Activated T-cell treated with anti-CD3 and anti-CD28 coated beads for 48 hours (primary cell): Measurements from ENCODE around the gene EDNRB.
"Not testable (repeated sequence)": the region's sequence is repeated elsewhere in the genome, so short reads cannot be mapped to it uniquely, and the experiment has no call there.

Experiments used
- DNase-seq: peaks from one replicate; pipeline ENCODE4 v3.0.0-alpha.2; 2020; ENCODE audit warnings: low read depth

Gene EDNRB

DNA sequence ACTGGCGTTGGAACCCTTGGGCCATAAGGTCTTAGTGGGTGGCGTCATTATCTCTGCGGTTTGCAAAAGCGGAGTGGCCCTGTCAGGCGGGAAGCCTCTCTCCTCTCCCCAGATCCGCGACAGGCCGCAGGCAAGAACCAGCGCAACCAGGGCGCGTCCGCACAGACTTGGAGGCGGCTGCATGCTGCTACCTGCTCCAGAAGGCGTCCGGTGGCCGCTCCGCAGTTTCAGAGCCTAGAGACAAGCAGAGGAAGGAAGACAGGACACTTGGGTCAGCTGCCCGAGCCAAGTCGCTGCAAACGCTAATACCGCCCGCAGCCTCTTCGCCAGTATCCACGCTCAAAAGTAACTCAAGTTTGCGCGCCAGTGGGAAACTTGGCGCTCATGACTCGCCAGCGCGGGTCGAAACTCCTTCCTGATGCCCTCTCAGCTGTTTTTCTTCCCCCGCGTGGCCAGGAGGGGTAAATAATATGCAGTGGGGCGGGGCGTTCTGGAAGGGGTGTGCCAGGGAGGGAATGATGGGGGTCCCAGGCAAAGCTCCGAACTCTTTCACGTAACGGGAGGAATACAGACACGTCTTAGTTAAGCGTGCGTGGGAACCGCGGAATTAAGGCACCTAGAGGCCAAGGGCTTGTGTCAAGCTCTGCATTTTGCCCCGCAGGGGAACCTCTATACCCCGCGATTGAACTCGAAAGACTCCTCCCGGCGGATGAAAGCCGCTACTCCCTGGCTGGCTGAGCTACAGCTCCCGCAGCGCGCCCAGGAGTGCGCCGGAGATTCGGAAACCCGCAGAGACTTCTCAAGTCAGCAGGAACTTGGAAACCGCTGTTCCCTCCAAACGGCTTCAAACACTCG lies at the start of gene EDNRB:
Gene EDNRB, minus strand, starts transcription at position 441 of the 855 bp plus-strand sequence. Its CDS starts 258 bp downstream, at position 183.
- no peak for DNase-seq

DNA sequence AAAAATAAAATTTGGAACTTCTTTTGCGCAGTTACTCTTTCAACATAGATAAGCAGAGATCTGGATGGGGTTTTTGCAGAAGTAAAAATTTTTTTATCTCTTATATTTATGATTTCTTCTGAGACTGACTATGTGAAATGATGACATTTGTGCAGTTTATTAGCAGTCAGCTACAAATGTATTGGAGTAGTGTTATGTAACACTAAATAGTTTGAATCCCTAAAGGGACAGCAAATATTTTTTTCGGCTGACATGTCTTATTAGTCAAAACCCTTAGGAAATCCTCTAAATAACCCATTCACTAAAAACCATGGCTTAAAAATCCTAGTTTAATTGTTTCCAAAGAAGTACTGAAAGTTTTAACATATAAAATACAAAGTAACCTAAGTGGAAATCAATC lies 48.0 kb upstream of the EDNRB start:
- no peak for DNase-seq

DNA sequence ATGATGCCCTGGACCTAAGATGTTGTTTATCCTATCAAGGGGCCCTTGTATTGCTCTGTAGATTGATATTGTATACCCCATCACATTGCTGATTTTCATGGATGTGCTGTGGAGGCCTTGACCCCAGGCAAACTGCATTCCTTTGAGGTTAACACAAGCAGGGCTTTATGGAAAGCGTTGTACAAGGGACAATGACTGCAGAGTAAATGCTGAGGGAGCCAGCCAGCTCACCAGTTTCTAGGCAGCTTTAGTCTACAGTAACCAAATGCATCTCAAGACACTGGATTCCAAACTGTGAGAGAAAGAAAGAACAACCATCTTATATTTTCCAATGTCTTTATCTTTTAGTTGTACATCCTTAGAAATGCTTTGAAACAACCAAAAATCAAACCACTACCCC lies 34.1 kb upstream of the EDNRB start:
- DNase-seq: no peak

DNA sequence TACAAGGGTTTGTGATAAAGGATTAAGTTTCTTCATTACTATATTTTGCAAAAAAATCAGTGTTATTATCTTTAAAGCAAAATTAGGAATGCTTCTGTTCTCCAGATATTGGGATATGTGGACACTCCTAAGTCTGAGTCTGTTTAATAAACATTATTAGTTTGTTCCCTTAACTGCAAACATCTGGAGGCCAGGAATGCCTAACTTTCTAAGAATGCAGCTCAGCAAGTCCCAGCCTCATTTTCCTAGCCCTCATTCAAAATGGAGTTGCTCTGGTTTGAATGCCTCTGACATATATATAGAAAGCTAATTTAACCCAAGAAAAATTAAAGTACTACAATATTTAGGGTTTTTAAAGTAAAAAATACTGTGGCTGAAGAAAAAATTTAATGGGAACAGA lies 33.6 kb upstream of the EDNRB start:
- DNase-seq: no peak

DNA sequence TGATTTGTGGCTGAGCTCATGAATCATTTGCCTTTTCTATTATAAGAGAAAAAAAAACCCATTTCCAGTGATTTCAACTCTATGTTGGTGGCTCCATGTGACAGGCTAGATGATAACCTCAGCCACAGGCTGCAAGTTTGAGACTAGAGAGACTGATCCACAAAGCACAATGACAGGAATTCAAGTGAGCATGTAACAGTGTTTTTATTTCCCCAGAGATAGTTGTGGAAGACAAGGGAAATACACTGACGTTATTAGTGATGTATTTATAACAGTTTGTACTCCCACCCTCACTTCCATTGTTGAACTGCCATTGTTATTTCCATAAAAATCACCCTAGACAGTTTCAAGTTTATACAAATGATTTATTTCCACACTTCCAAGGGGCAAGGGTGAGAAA lies 27.9 kb upstream of the EDNRB start:
- no peak for DNase-seq

DNA sequence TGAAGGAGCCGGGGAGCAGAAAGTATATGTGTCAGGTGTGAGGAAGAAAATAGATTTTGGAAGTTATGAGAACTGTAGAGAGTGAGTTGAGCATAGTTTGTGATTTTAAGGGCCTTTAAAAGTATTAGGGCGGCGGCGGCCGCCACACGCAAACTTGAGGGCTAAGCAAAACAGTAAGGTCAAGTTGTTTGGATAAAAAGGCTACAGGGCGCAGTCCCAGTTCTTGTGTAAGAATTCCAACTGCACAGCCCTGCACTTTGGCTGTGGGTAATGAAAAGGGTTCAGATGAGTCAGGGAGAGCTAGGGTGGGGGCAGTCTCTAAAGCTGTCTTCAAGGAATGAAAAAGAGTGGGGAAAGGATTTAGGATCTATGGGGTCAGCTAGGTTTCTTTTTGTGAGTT lies 16.4 kb upstream of the EDNRB start:
- DNase-seq: not testable (repeated sequence)

DNA sequence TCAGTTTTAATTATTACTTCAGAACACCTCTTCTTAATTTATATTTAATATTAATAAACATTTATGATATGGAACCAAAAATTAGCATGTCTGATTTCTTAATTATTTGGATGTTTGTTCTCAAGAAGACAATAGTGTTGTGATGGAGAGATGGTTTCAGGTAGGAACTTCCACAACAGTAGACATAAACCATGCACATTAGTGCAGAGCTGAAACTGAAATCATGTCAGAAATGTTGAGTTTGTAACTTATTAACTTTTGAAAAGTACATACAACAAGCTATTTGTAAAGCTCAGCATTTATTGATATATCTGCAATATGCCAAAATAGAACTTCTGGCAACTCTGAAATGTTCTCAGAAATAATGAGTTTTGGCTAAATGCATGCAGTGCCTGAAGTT lies 11.8 kb upstream of the EDNRB start:
- DNase-seq: no peak

DNA sequence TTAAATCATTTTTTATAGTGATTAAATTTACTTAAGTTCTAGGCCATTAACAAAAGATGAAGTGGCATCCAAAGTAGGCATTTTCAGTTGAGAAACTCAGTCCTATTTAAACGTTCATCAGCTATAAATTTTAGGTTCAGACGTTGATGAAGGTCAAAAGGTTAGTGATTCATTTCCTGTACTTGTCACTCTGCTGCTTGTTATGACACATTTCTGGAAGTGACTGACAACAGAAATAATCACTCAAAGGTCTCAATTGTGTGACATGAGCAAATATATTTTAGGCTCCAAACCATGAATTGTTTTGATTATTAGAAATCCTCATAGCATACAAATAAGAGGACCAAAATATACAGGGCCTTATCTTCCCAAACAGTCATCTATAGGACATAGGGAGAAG lies 10.3 kb upstream of the EDNRB start:
- DNase-seq: no peak

DNA sequence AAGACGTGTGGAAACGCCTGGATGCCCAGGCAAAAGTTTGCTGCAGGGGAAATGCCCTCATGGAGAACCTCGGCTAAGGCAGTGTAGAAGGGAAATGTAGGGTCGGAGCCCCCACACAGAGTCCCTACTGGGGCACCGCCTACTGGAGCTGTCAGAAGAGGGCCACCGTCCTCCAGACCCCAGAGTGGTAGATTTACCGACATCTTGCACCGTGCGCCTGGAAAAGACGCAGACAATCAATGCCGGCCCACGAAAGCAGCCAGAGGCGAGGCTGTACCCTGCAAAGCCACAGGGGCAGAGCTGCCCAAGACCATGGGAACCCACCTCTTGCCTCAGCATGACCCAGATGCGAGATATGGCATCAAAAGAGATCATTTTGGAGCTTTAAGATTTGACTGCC lies 7.0 kb upstream of the EDNRB start:
- DNase-seq: no peak

DNA sequence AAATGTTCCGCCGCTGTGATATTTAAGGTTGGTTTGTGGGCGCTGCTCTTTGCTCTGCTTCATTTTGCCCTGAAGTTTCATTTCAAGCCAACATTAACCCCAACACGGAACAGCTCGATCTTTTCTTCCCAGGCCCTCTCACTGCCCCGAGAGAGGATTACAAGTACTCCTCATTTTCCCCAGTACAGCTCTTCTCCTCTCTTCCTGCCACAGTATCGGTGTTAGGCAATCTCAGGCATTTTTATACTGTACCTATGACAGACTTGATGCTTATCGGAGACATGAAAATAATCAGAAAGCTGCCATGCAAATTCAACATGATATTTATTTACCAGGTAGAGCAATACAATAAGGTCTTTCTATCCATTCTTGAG lies 1.3 kb upstream of the EDNRB start:
- DNase-seq: no peak

DNA sequence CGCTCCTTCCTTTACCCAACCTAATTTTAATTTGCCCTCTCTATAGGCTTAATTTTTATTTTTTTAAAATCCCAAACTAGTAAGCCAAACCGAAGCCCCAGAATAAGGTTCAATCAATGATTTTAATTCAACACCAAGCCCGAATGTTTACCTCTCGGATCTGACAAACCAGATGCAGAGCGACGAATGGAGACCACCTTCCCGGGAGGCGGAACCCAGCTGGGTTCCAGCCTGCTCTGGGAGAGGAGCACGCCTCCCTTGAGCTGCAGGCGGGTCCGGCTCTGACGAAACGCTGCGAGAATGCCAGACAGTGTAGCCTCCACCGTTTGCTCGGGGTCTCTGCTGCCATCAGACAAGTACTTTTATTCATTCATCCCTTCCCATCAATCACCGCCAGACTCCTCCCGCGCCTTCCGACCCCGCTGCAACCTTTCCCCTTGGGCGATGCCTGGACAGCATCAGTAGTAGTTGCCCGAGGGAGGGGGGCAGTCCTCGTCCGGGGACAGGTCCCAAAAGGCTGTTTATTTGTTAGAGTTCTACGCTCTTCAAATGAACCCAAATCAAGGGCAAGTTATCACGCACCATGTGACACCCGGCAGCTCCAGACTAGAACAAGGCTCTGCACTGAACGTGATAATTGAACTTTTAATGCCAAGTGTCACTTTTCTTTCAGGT lies 752 bp upstream of the EDNRB start:
- DNase-seq: no peak

DNA sequence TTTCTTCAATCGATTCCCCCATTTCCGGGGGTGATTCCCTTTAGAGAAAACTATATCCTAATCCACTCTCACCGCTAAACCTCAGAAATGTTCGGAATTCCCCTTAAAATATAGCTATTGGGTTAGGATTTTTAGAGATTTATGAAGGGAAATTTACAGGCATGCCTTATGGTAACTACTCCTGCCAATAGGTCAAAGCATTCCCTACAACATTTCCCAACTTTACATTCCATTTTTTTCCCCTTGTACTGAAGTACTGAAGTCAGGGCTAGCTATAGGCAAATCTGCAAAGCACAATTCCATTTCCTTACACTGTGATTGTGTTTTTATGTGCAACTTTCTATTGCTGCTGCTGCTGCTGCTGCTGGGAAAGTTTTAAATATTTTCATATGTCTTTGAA lies 2.1 kb downstream of the EDNRB start:
- DNase-seq: no peak

DNA sequence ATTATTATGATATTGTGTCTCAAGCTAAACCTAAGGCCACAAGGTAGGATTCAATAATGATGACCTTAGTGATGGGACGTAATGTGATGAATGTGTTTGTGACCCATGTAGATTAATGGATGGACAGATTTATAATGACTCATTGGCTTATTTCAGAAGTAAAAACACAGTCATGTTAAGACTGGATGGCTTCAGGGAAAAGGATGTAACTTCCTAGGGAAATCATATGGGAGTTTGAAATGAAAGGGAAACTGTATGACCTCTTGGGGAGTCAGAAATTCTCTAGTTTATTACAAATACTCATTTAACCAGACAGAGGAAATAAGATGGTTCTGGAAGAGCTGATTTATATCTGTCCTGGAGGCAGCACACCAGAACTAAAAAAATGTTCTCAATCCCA lies 2.9 kb downstream of the EDNRB start:
- DNase-seq: no peak

DNA sequence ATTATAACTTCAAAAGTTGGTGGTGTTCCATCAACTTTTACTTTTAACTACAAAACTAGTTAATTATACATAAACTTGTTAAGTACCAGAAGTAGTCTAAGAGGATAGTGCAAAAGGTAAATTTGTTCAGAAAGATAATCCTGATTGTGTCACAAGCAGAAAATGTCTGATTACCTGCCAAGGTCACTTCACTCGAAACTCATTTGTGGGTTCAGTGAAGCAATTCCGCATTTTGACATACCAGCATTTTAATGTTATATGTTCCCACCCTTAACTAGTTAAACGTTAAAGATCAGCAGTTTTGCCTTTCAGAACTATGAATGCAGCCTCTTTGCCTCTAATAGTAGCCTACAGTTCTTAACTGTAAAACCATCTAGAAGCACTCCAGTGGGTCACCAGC lies 5.6 kb downstream of the EDNRB start:
- DNase-seq: no peak

DNA sequence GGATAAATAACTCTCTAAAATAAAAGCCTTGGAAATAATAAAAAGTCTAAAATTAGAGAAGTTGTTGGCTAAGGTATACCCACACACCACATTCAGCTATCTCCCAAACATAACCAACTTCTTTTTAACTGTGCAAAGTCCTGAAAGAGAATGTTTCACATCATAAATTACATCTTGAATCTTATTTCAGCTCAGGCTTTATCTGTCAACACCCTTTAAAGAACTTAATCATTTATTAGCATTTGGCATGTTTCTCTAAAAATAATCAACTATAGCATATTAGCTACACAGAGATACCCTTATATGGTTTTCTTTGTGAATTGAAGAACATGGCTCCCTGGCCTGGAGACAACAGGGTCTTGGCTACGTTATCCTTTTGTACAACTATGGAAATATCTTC lies 6.9 kb downstream of the EDNRB start:
- no peak for DNase-seq

DNA sequence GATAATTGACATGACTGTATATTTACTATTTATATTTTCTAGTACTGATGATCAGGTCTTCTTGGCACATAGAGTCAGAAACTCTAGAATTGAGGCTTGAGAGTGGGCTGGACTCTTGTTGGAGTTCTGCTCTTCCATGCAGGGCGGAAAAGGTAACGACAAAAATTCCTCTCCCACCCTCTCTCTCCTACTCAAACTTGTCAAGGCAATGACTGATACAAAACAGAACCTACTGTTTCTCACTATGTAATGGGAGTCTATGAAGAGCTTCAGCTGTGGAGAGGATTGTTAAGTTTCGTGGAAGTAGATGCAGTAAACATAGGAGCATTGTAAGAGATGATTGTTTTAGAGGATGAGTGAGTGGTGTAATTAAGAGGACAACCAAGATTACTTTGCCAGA lies 8.8 kb downstream of the EDNRB start:
- no peak for DNase-seq

DNA sequence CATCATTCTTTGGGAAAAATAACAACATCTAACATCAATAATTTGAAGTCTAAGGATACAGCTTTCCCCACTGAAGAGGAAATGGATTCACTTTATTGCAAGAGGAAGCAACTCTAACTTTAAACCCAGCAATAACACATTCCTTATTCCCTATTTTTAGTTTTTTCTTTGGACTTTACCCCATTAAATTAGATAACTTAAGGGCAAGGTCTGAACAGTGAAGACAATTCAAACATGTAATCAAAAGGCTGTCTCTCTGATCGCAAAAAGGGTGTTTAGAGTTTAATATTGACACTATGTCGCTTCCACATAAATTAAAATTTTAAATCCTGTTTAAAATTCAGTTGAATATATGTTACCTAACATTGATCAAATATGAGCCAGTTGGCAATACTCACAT lies 10.1 kb downstream of the EDNRB start:
- DNase-seq: no peak

DNA sequence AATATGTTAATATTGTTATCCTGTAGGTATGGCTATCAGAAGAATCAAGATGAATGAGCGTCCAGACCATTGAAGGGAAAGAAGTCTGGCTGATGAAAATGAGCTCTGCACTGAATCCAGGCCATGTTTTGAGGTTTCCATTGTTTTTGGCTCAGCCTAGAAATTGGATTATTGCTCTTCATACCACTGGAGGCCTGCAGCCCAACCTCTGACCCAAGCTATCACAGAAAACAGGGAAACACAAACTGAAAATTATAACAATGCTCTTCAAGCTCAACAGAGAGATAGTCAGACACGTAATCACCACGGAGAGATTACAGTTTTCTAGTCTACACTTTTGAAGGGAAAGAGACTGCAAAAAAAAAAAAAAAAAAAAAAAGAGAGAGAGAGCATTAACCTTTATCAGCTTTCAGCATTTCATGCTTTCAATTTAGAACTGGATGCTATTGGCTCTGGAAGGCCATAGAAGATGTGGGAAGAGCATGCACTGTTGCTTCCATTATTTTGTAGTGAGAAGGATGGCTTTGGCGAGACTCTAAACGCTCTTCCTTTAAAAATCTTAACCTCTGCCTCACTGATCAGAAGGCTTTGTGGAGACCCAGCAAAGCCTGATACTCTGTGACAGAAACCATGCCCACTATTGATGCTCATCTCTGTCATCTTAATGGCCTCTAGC lies 10.8 kb downstream of the EDNRB start:
- no peak for DNase-seq

DNA sequence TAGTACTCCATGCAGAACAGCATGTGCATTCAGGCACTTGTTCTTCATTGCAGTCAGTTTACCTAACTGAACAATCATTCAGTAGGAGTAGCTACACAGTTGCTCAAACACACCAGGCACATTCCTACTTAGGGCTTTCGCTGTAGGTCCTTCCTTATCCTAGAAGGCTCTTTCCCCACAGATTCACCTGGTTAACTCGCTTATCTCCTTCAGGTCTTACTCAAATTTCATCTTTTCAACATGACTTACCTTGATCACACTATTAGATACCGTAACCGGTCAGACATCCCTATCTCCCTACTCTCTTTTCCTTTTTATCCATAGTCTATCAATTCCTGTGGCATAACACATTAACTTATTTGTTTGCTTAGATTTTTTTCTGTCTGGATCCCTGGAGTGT lies 14.6 kb downstream of the EDNRB start:
- no peak for DNase-seq

DNA sequence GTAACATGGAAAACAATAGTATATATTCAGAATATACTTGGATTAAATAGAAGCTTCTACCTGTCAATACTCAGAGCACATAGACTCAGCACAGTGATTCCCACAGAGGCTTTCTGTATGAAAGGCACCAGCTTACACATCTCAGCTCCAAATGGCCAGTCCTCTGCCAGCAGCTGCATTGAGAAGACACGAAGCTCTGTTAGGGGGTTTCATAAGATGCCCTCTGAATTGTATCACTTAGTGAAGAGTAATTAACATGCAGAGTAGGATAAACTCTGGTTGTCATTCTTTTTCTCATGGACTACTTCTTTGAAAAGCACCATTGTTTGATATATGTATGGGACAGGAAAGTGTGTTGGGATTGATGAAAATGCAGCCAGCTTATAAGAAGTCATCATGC lies 15.2 kb downstream of the EDNRB start:
- no peak for DNase-seq

DNA sequence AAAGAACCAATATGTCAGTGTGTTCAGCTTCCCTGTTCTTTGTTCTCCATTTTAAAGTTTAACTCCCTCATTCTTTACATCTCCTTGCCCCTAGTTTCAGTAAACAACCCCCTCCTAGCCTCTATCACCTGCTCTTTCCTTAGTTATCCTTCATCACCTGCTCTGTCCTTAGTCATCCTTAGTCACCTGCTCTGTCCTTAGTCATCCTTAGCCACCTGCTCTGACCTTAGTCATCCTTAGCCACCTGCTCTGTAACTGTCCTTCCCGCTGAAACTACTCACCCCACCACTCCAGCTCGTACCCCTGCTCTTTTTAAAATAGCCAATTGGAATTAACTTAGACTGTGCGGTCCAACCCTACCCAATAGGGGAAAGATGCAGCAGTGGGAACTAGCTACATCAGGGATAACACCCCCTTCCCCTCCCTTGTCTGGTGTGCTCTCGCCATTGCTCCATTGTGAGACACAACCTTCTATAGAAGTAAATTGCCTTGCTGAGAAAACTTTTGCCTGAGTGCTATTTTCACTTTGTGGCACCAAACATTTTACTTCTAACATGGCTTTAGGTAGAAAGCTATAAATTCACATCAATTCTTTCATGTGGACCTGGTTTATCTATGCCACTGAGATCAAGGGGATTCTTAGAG lies 16.2 kb downstream of the EDNRB start:
- no peak for DNase-seq

DNA sequence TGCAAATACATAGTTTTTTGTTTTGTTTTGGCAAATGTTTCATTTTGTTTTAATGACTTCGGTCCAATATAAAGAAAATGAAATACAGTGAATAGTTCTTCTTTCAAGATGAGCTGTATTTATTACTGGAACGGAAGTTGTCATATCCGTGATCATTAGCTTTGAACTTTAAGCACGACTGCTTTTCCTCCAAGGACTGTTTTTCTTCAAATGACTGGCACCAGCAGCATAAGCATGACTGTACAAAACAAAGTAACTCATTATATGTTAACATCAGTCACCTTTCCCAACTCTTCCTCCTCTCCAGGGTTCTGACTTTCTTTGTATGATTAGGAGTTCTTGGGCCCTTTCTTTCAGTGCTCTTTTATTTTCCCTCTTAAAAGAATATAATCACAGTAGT lies 20.5 kb downstream of the EDNRB start:
- DNase-seq: no peak

DNA sequence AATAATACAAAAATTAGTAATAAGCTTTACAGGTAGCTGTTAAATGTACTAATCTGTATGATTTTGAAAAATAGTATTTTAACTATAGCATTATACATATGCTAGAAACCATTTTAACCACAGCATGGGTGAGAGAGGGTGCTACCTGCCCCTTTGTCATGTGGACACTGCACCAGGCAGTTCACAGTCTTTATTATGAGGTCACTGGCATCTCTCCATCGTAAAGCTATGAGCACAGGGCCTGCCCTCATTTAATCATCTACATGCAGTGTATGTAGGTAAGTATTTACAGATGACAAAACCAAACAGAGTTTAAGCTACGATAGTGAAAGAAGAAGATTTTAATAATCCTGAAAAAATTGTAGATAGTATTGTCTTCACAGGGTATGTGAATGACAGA lies 21.7 kb downstream of the EDNRB start:
- no peak for DNase-seq
